AG04450 (cell line): ENCODE measurements around the gene ASB10. TPM values are rescaled to one million over a fixed set of nuclear protein-coding genes. Genes with fewer than 3 reads are reported as not detected.

Experiments used
- CTCF ChIA-PET: fragments of 300-600, 350-600 bp; formaldehyde crosslinking; extraction: SDS; loops from one replicate; lab custom pipeline; 2022; ENCODE audit warnings: antibody characterized with exemption, inconsistent platforms; lab: Charles Lee
- POLR2A ChIA-PET: fragments of 350-600 bp; formaldehyde crosslinking; extraction: SDS; loops from one replicate; lab custom pipeline; 2021; ENCODE audit warnings: antibody characterized with exemption, inconsistent platforms; lab: Yijun Ruan, JAX
- DNase-seq: peaks from one replicate; pipeline ENCODE4 v3.0.0-alpha.2; 2011; ENCODE audit warnings: low read depth, low spot score
- H3K27ac ChIP-seq: one replicate; pipeline ENCODE4 v1.5.1; 2012; ENCODE audit warnings: low read depth, low read length, control low read depth
- H3K27me3 ChIP-seq: one replicate; pipeline ENCODE4 v1.6.0; 2012; ENCODE audit warnings: low read length; ENCODE audit not compliant: control insufficient read depth, insufficient read depth
- H3K4me3 ChIP-seq: 2 replicates; pipeline ENCODE4 v1.5.1; 2011; ENCODE audit warnings: mild to moderate bottlenecking, low read depth, low read length, control low read depth
- H3K9me3 ChIP-seq: 2 replicates; pipeline ENCODE4 v1.5.1; 2012; ENCODE audit warnings: low read length; ENCODE audit not compliant: control insufficient read depth, insufficient read depth
- polyA plus RNA-seq: library from polyadenylated mRNA; depleted of rRNA; stranded (reverse); fragments of >200 nt; gene quantifications from 2 replicates; pipeline ENCODE4 v1.2.3, GENCODE V29; 2011
- TF ChIP-seq, protein P1 (sequence below): IDR thresholded peaks from 2 replicates; pipeline ENCODE4 v1.5.1; 2011; ENCODE audit warnings: low read depth, low read length, control low read depth, inconsistent platforms

Gene ASB10
- polyA plus RNA-seq, 1 experiment: not detected

DNA sequence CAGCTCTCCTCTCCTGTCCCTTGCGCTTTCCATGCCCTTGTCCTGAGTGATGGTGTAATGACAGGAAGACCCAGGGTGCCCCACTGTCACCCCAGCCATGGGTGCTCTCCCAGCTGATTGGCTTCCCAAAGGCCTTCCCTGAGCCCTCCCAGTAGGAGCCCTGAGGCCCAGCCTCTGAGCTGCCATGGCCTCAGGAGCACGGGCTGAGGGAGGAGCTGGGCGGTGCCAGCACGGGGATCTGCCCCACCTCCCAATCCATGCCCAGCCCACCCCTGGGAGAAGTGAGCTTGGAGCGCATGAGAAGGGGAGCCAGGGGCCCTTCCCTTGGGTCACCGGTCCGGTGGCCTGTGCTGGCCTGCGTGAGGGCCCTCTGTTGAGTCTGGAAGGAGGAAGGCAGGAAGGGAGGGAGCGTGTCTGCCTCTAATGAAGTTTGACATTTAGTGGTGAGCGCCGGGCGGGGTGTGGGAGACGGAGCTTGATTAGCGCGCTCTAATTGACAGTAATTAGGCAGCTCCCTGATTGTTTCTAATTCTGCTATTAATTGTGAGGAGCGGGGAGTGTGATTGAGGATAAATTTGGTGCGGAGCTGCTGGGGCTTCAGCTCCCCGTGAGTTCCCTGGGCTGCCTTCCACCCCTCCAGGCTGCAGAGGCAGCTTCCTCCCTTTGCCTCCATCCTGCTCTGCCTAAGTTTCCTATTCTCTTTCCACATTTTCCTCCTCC lies 47.8 kb downstream of the ASB10 start:
- TF ChIP-seq, protein P1, sequence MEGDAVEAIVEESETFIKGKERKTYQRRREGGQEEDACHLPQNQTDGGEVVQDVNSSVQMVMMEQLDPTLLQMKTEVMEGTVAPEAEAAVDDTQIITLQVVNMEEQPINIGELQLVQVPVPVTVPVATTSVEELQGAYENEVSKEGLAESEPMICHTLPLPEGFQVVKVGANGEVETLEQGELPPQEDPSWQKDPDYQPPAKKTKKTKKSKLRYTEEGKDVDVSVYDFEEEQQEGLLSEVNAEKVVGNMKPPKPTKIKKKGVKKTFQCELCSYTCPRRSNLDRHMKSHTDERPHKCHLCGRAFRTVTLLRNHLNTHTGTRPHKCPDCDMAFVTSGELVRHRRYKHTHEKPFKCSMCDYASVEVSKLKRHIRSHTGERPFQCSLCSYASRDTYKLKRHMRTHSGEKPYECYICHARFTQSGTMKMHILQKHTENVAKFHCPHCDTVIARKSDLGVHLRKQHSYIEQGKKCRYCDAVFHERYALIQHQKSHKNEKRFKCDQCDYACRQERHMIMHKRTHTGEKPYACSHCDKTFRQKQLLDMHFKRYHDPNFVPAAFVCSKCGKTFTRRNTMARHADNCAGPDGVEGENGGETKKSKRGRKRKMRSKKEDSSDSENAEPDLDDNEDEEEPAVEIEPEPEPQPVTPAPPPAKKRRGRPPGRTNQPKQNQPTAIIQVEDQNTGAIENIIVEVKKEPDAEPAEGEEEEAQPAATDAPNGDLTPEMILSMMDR: no peak
- Histone ChIP-seq H3K9me3 (no peaks in the 10 kb centered on the region), H3K27ac (no peak overlapping the region), H3K4me3 (no peak overlapping the region), H3K27me3 (no peaks in the 10 kb centered on the region)
- CTCF ChIA-PET: interaction anchor here (0.6 to 2.3 kb wide), 2 partner anchors 15 to 29 kb away, joined by 3 to 10 read pairs; no protein-coding TSS in a partner anchor
- DNase-seq: no peak
- POLR2A ChIA-PET: interaction anchor here (1.0 kb wide), 1 partner anchor 9 kb away, joined by 3 read pairs; no protein-coding TSS in a partner anchor

DNA sequence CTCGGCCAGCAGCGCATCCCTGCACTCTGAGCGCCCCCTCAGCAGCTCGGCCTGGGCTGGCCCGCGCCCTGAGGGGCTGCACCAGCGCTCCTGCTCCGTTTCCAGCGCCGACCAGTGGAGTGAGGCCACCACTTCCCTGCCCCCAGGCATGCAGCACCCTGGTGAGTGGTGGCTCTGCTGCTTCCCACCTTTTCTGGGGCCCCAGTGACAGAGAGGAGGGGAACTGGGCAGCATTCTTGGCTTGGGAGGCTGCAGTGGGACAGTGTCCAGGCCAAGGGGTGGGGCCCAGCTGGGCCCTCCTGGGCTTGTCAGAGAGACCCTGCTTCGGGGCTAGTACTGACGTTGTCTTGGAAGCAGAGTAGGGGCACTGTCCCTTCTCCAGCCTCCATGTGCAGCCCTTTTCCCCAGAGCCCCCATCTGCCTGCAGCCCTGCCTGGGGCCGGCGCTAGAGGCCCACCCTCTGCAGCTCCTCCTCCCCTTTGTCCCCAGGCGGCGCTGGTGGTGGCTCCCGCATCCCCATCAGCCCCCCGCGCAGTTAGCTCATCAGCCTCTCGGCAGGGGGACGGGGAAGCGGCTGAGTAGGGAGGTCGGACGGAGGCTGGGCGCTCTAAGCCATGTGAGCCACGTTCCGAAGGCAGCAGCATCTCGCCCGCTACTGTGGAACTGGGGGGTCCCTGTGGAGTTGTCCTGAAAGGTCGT lies 48.7 kb downstream of the ASB10 start:
- TF ChIP-seq, protein P1: no peak

DNA sequence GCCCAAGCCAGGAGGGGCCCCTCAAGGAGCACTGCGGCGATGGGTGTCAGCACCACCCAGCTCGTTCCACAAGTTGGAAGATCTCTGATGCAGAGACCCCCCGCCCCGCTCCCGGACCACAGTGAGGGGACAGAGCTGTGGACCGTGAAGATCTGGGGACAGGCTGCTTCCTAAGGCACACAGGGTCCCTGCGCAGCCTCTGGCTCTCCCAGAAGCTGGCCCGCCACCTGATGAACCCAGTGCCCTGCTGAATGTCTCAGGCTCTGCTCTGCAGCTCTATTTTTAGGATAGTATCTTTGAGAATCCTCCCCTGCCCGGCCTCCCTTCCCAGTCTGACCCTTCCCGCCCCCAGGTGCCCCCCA lies 49.3 kb downstream of the ASB10 start:
- ChIA-PET POLR2A (interaction anchor here (0.6 kb wide), 1 partner anchor 113 kb away, joined by 3 read pairs; no protein-coding TSS in a partner anchor), CTCF (interaction anchor here (1.4 kb wide), 1 partner anchor 30 kb away, joined by 3 read pairs; no protein-coding TSS in a partner anchor)
- TF ChIP-seq, protein P1: no peak
- Histone ChIP-seq H3K9me3 (no peaks in the 10 kb centered on the region), H3K27me3 (no peaks in the 10 kb centered on the region), H3K27ac (no peak overlapping the region), H3K4me3 (no peak overlapping the region)
- no peak for DNase-seq

More for the DNA sequence above, 48.7 kb downstream of the ASB10 start:
- ChIA-PET CTCF (interaction anchor here (1.4 to 2.3 kb wide), 2 partner anchors 14 to 30 kb away, joined by 3 to 10 read pairs; no protein-coding TSS in a partner anchor), POLR2A (interaction anchor here (0.6 kb wide), 1 partner anchor 113 kb away, joined by 3 read pairs; no protein-coding TSS in a partner anchor)
- Histone ChIP-seq H3K27me3 (no peaks in the 10 kb centered on the region), H3K9me3 (no peaks in the 10 kb centered on the region), H3K4me3 (no peak overlapping the region), H3K27ac (no peak overlapping the region)
- no peak for DNase-seq

DNA sequence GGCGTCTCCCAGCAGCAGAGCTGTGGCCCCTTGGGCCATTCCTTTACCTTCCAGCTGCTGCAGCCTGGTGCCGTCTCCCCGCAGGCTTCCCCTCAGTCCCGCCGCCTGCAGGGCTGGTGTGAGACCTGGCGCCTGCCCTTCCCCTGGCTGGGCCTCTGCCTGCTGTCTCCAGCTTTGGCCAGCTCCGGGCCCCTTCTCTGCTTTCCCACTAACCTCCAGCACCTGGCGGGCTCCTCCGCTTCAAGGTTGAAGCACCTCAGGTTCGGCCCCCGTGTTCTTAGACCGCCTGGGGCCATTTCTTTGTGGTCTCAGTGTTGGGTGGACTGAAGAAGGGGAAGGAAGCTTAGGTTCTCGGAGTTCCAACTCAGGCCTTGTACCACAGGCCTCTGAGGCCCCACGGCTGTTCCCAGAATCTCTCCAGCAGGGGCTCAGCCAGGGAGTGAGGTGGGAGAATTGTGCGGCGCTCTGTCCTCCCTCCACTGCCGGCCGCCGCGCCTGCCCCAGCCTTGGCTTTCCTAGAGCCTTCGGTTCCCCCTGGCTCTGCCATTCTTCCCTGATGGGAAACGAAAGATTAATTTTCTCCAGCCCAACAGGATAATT lies 49.9 kb downstream of the ASB10 start:
- TF ChIP-seq, protein P1: no peak
- ChIA-PET CTCF (interaction anchor here (1.4 kb wide), 1 partner anchor 31 kb away, joined by 3 read pairs; no protein-coding TSS in a partner anchor), POLR2A (no interaction called here)
- H3K9me3 ChIP-seq: no peaks in the 10 kb centered on the region
- H3K27me3 ChIP-seq: no peaks in the 10 kb centered on the region
- no peak overlapping the region for H3K27ac ChIP-seq
- DNase-seq: no peak
- H3K4me3 ChIP-seq: no peak overlapping the region
